Measurements from ENCODE around the gene SMYD1. TPM values are rescaled to one million over a fixed set of nuclear protein-coding genes. Genes with fewer than 3 reads are reported as not detected.

Gene SMYD1
- total RNA-seq, 1 donor from 2014 or later = not detected

DNA sequence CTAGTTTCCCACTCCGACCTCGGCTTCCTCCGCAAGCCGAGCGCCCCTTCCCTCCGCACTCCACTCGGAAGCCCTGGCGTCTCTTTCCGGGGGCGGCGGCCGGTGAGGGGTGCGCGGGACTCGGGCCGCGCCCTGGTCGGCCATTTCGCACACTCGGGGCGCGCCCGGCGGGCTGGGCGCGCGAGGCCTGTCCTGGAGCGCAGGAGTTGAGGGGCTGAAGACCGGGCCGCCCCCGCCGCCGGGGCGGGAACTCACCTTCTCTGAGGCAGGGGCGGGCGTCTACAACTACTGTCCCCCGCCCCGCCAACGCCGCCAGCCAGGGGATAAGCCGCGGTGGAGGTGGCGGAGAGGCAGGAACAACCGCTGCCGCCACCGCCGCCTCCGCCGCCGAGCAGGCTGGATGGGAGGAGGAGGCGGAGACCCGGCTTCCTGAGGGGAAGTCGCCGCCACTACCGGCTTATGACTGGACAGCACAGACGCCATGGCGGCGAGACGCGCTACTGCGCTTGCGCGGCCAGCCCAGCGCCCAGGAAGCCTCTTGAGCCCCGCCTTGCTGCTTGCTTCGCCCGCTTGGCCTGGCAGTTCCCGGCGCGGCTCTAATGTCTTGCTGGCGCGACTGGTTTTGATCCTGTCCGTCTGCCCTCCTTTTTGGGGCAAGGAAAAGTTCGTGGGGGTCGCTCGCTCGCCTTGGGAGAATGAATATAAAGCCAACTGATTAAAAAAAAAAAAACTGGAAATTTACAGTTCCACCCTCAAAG, 12.1 kb upstream of the SMYD1 start, which contains the start of gene KRCC1:
Gene KRCC1 (minus strand): TSS at position 413 of the 758 bp plus-strand sequence. CDS start 27,220 bp downstream, outside the sequence.
- DNase-seq (ENCODE audit: low spot score) = peak; percentile 97
- TF ChIP-seq, protein P1, sequence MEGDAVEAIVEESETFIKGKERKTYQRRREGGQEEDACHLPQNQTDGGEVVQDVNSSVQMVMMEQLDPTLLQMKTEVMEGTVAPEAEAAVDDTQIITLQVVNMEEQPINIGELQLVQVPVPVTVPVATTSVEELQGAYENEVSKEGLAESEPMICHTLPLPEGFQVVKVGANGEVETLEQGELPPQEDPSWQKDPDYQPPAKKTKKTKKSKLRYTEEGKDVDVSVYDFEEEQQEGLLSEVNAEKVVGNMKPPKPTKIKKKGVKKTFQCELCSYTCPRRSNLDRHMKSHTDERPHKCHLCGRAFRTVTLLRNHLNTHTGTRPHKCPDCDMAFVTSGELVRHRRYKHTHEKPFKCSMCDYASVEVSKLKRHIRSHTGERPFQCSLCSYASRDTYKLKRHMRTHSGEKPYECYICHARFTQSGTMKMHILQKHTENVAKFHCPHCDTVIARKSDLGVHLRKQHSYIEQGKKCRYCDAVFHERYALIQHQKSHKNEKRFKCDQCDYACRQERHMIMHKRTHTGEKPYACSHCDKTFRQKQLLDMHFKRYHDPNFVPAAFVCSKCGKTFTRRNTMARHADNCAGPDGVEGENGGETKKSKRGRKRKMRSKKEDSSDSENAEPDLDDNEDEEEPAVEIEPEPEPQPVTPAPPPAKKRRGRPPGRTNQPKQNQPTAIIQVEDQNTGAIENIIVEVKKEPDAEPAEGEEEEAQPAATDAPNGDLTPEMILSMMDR (IDR thresholded peaks at IDR 0.05) = no peak
- Mint-ChIP-seq H3K27ac (ENCODE audit: unreplicated experiment) (peak within 1 kb of the TSS; percentile 96), H3K4me3 (ENCODE audit: unreplicated experiment) (peak within 1 kb of the TSS; percentile 96), H3K9me3 (ENCODE audit: low read depth) (no peaks in the 10 kb centered on the region), H3K36me3 (ENCODE audit: low read depth) (peaks cover 4% of the 10 kb centered on the region), H3K4me1 (ENCODE audit: low read depth) (peaks cover 32% of the 10 kb centered on the region), H3K27me3 (ENCODE audit: low read depth) (no peaks in the 10 kb centered on the region)

DNA sequence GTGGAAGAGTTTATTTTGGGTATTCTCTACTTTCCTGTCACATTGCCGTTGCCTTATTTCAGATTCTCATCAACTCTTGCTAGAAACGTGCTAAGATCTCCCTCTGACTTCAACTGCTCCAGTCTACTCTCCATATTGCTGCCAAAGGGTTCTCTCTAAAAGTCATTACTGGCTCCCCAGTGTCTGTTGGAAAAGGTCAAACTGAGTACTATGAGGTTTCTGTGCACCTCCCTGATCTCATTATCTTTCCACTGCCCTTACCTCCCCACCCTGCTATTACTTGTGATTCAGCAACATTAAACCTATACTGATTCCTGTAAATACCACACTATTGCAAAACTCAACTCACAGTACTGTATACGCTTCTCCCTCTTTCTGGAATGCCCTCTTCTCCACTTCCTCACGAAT, 10.2 kb upstream of the SMYD1 start:
- TF ChIP-seq, protein P1 (IDR thresholded peaks at IDR 0.05) = no peak
- no peak for DNase-seq (ENCODE audit: low spot score)
- H3K4me3 Mint-ChIP-seq (ENCODE audit: unreplicated experiment) = no peak overlapping the region
- peaks cover 4% of the 10 kb centered on the region for H3K36me3 Mint-ChIP-seq (ENCODE audit: low read depth)
- peaks cover 32% of the 10 kb centered on the region for H3K4me1 Mint-ChIP-seq (ENCODE audit: low read depth)
- H3K9me3 Mint-ChIP-seq (ENCODE audit: low read depth) = no peaks in the 10 kb centered on the region
- no peaks in the 10 kb centered on the region for H3K27me3 Mint-ChIP-seq (ENCODE audit: low read depth)
- no peak overlapping the region for H3K27ac Mint-ChIP-seq (ENCODE audit: unreplicated experiment)

DNA sequence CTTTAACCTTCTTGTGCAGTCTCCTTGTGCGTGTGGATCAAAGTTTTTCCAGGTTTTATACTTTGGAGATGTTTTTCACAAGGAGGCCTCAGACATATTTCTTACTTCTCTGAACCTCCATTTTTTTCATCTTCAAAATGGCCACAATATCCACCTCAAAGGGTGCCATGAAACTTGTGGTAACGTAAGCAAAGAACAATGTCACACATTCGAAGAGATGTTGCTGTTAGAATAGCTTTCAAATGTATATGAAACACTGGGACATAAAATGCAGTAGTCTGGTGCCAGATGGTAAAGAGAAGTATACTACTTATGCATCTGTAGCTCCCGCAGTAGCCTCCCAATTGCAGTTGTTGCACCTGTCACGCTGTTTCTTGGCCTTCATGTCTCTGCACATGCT, 9.4 kb upstream of the SMYD1 start:
- Mint-ChIP-seq H3K4me1 (ENCODE audit: low read depth) (peaks cover 28% of the 10 kb centered on the region), H3K9me3 (ENCODE audit: low read depth) (no peaks in the 10 kb centered on the region), H3K4me3 (ENCODE audit: unreplicated experiment) (no peak overlapping the region), H3K36me3 (ENCODE audit: low read depth) (peaks cover 3% of the 10 kb centered on the region), H3K27me3 (ENCODE audit: low read depth) (no peaks in the 10 kb centered on the region), H3K27ac (ENCODE audit: unreplicated experiment) (no peak overlapping the region)
- TF ChIP-seq, protein P1 (IDR thresholded peaks at IDR 0.05) = no peak
- no peak for DNase-seq (ENCODE audit: low spot score)

DNA sequence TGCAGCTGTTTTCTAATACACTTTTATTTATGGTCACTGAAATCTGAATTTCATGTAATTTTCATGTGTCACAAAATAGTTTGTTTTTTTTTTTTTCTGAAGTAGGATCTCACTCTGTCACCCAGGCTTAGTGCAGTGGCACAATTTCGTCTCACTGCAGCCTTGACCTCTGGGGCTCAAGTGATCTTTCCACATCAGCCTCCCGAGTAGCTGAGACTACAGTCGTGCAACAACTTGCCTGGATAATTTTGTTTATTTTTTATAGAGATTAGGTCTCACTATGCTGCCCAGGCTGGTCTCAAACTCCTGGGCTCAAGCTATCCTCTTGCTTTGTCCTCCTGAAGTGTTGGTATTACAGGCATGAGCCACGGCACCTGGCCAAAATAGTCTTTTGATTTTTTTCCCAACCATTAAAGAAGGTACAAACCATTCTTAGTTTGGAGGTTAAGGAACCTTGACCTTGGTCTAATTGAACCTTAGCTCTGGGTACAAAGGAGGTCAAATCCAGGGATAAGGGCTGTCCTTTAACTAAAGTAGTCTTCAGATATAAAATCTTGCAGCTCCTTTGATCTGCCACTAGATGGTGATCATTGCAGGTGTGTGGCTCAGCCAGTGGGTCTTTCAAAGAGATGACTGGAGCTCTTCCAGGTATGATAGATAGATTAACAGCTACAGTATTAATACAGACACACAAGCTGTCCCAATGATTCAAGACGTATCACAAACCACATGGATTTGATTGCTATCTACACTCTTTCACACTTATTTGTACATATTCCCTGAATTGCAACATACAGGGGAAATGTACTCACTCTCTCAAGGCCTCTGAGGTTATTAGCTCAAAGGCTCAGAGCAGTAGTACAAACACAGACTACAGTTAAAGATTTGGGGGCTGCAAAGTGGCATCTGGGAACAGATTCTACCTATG, 7.4 kb upstream of the SMYD1 start:
- Mint-ChIP-seq H3K4me1 (ENCODE audit: low read depth) (peaks cover 8% of the 10 kb centered on the region), H3K4me3 (ENCODE audit: unreplicated experiment) (no peak overlapping the region), H3K27ac (ENCODE audit: unreplicated experiment) (no peak overlapping the region), H3K27me3 (ENCODE audit: low read depth) (no peaks in the 10 kb centered on the region), H3K9me3 (ENCODE audit: low read depth) (no peaks in the 10 kb centered on the region), H3K36me3 (ENCODE audit: low read depth) (no peaks in the 10 kb centered on the region)
- DNase-seq (ENCODE audit: low spot score) = no peak
- TF ChIP-seq, protein P1 (IDR thresholded peaks at IDR 0.05) = peak; percentile 87

DNA sequence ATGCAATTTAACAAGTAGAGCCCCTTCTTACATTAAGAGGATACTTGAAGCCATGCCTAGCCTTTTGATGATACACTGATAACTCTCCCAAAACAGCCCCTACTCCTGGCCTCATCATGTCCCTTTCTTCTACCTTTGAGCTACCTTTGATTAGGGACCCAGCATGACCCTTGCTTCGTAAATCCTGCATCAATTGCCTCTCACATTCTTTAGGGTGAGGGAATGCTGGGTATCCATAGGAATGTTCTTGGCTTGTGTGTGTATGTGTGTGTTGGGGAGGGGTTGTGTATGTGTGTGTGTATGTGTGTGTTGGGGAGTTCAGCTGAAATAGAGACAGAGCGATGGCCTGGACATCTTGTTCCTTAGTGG, 6.7 kb upstream of the SMYD1 start:
- H3K27ac Mint-ChIP-seq (ENCODE audit: unreplicated experiment) = no peak overlapping the region
- TF ChIP-seq, protein P1 (IDR thresholded peaks at IDR 0.05) = no peak
- no peaks in the 10 kb centered on the region for H3K9me3 Mint-ChIP-seq (ENCODE audit: low read depth)
- DNase-seq (ENCODE audit: low spot score) = no peak
- H3K4me3 Mint-ChIP-seq (ENCODE audit: unreplicated experiment) = no peak overlapping the region
- peaks cover 5% of the 10 kb centered on the region for H3K4me1 Mint-ChIP-seq (ENCODE audit: low read depth)
- no peaks in the 10 kb centered on the region for H3K36me3 Mint-ChIP-seq (ENCODE audit: low read depth)
- no peaks in the 10 kb centered on the region for H3K27me3 Mint-ChIP-seq (ENCODE audit: low read depth)

Data from chondrocyte (in vitro differentiated cells).